HG03460 (cell line): ENCODE measurements around the gene CDK11B.

Experiments used
- ATAC-seq: cut with Tn5 transposase; IDR thresholded peaks from one replicate; pipeline ENCODE4 v1.9.1; 2021; ENCODE audit not compliant: unreplicated experiment

CDK11B gene

DNA sequence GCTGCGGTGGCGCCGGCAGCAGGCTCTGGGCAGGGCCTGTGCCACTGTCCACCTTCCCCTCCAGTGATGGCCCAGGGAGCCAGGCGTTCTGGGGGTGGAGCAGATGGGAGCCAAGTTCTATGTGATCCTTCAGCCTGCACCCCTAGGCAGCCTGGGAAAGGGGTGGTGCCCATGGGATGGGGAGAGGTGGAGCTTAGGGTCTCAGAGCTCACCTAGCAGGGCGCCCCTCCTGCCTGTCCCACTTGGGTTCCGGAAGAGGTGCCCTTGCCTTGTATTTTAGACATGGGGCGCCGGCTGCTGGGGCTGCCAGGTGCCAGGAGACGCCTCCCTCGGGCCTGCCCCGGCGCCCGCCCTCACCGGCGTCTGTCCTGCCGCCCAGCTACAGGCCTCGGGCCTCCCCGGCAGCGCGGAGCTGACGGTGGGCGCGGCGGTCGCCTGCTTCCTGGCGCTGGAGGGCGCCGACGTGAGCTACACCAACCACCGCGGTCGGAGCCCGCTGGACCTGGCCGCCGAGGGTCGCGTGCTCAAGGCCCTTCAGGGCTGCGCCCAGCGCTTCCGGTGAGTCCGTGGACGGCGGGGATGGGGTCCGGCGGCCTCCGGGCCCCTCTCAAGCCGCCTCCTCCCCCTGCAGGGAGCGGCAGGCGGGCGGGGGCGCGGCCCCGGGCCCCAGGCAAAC lies 29.9 kb downstream of the CDK11B start:
- no peak for ATAC-seq

DNA sequence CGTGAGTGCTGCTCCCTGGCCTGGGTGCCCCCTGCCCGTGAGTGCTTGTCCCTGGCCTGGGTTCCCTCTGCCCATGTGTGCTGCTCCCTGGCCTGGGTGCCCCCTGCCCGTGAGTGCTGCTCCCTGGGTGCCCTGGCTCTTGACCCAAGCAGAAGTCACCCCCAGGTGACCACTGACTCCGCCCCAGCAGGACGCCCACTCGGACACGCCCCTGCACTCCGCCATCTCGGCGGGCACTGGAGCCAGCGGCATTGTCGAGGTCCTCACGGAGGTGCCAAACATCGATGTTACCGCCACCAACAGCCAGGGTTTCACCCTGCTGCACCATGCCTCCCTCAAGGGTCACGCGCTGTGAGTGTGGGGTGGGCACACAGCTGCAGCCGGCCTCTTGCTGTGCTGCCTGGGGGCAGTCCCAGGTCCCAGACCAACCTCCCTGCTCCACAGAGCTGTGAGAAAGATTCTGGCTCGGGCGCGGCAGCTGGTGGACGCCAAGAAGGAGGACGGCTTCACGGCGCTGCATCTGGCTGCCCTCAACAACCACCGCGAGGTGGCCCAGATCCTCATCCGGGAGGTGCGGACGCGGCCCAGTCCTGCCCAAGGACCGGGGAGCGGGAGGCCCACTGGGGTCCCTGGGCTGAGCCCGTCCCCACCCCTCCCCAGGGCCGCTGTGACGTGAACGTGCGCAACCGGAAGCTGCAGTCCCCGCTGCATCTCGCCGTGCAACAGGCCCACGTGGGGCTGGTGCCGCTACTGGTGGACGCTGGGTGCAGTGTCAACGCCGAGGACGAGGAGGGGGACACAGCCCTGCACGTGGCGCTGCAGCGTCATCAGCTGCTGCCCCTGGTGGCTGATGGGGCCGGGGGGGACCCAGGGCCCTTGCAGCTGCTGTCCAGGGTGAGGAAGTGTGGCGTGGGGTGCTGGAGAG lies 30.7 kb downstream of the CDK11B start:
- ATAC-seq = no peak

DNA sequence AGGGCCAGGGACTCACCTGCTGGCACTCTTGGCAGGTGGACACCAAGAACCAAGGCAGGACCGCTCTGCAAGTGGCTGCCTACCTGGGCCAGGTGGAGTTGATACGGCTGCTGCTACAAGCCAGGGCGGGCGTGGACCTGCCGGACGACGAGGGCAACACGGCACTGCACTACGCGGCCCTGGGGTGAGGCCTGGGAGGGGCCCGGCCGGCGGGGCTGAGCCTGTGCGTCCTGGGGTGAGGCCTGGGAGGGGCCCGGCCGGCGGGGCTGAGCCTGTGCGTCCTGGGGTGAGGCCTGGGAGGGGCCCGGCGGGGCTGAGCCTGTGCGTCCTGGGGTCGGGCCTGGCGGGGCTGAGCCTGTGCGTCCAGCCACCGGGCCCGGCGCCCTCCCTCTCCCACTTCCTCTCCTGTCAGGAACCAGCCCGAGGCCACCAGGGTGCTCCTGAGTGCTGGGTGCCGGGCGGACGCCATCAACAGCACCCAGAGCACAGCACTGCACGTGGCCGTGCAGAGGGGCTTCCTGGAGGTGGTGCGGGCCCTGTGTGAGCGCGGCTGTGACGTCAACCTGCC lies 31.5 kb downstream of the CDK11B start:
- no peak for ATAC-seq

DNA sequence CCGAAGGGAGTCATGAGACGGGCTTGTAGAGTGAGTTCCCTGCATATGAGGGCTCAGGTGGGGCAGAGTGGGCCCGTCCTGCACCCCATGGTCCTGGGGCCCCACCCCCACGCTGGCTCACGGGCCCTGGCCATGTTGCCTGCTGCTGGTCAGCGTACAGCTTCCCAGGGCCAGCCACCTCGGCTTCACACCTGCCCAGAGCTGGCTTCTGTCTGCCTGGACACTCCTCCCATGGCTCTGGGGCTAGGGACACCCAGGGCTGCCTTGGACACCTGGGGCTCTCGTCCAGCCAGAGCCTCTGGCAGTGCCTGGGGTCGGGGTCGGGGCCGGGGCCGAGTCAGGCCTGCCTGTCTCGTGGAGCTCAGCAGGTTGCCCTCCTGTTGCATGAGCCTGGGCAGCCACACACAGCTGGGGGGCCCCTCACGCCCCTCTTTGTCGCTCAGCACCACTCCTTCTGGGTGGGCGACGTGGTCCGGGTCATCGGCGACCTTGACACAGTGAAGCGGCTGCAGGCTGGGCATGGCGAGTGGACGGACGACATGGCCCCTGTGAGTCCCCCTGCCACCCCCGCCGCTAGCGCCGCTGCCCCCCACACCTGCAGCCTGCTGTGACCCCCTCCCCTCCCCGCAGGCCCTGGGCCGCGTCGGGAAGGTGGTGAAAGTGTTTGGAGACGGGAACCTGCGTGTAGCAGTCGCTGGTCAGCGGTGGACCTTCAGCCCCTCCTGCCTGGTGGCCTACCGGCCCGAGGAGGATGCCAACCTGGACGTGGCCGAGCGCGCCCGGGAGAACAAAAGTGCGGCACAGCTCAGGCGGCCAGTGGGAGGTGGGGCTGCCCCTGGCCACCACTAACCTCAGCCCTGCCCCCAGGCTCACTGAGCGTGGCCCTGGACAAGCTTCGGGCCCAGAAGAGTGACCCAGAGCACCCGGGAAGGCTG lies 32.3 kb downstream of the CDK11B start:
- ATAC-seq = no peak

DNA sequence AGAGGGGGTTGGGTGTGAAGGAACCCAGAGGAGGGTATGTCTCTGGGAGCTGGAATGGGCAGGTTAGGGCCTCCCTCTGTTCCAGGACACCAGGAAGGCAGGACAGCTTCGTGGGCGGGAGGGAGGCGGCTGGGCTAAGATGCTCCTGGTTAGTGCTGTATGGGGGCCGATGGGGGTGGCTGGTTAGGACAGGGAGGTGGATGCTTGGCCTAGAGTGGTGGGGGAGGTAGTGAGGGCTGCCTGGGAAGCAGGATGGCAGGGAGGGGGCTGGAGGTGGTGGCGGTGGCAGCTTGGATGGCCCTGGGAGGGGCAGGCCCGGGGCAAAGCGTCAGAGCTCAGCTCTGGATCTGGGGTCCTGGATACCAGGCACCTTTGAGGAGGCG lies 33.0 kb downstream of the CDK11B start:
- no peak for ATAC-seq

DNA sequence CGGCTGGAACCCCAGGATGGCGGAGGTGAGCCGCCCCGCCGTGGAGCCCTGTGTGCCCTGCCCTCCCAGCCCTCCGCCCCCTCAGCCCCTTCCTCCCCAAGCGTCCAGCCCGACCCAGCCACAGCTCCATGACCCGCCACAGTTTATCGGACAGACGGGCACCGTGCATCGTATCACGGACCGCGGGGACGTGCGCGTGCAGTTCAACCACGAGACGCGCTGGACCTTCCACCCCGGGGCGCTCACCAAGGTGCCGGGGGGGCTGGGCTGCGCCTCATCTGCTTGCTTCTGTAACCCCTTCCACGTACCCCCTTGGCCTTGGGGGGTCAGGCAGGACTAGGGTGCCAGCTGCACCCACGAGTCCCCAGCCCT lies 33.4 kb downstream of the CDK11B start:
- no peak for ATAC-seq

DNA sequence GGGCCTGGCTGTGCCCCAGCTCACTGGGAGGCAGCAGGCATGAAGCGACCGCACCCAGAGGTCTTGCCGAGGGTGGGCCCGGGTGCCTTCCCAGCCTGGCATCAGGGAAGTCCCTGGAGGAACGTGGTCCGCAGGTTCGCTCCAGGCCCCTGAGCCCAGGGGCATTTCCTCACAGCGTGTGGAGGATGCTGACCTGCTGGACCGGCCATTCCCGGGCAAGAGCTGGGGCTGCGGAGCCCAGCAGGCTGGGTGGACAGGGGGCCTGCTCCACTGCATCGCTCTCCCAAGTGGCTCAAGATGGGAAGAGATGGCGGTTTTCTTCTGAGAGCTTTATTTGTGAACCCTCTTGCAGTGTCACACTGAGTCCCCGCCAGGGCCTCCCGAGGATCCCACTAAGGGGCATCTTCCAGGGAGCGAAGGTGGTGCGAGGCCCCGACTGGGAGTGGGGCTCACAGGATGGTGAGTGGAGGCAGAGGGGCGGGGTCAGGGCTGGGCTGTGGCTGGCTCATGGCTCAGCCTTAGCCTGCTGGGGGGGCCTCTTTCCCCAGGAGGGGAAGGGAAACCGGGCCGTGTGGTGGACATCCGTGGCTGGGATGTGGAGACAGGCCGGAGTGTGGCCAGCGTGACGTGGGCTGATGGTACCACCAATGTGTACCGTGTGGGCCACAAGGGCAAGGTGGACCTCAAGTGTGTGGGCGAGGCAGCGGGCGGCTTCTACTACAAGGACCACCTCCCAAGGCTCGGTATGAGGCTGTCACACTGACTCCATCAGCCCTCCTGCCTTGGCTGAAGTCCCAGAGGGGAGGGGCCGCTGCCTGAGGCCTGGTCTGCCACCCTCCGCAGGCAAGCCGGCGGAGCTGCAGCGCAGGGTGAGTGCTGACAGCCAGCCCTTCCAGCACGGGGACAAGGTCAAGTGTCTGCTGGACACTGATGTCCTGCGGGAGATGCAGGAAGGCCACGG lies 34.1 kb downstream of the CDK11B start:
- no peak for ATAC-seq

DNA sequence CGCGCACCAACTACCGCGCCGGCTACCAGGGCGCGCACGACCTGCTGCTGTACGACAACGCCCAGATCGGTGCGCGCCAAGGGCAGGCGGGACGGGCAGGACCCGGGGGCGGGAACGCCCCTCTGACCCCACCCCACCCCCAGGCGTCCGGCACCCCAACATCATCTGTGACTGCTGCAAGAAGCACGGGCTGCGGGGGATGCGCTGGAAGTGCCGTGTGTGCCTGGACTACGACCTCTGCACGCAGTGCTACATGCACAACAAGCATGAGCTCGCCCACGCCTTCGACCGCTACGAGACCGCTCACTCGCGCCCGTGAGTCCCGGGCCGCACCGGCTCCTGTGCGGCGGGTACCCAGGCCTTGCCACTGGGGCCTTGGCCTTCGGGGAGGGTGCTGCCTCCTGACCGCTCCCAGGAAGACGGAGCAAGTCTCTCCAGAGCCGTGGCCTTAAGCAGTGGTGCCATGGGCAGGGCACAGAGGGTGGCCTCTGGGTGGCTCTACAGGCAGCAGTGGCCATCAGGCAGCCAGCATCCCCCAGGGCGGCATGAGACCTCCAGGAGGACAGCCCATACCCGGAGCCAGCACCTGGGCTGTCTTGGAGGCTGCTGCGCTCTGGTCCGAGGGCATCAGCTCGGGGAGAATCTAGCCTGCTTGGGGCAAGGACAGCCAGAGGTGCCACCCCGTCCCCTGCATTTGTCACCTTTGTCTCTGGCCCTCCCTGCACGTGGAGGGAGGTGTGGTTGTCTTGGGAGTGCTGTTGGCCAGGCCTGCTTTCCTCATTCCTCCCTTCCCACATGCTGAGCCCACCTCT lies 35.0 kb downstream of the CDK11B start:
- ATAC-seq = no peak

DNA sequence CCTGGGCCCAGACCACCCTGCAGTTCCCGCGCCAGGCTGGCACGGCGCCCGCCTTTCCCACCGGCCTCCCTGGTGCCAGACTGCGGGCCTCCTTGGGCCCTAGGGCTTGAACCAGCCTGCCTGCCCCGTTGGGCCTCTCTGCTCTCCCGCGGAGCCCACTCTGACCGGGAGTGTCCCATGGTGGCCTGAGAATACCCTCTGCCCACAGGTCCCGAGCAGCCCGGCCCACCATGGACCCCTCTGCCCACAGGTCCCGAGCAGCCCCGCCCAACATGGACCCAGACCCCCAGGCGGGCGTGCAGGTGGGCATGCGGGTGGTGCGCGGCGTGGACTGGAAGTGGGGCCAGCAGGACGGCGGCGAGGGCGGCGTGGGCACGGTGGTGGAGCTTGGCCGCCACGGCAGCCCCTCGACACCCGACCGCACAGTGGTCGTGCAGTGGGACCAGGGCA lies 35.6 kb downstream of the CDK11B start:
- no peak for ATAC-seq

DNA sequence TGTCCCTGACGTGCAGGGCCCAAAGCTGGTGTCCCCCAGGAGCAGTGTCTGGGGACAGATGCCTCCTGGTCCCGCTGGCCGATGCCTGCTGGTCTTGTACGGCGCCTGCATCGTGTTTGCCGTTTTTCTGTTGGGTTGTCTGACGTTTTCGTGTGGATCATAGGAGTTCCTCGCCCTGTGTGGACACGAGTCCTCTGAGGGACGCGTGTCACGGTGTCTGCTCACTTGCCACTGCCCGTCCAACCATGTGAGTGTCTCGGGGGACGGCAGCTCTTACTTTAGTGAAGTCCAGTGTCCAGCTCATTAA lies 36.1 kb downstream of the CDK11B start:
- no peak for ATAC-seq

DNA sequence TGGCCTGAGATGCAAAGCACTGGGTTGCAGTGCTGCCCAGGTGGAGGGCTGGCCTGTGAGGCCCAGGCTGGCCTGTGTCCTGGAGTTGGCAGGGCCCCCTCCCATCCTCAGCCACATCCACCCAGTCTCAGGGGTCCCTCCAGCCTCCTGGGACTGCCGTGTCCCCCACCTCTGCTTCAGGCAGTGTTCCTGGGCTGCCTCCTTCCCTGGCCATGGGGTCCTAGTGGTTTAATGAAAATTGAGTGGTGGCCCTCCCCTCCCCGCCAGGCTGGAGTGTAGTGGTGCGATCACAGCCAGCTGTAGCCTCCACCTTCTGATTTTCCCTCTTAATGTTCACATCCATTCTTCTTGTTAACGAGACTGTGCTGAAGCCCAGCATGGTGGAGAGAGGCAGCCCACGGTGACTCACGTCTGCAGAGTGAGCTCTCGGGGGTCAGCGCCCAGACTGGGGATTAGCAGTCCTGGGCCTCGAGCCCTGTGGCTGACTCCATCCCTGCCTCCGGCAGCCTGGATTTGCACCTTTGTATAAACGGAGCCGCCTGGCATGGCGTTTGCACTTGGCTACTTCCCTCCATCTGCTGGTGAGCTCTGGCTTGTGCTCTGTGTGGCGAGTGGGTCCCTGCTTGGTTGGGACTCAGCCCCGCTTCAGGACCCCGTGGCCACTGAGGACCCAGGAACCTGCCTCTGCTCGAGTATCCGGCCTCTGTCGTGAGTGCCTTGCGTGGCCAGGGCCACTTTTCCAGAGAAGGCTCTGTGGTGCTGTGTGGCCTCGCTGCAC lies 36.6 kb downstream of the CDK11B start:
- no peak for ATAC-seq

DNA sequence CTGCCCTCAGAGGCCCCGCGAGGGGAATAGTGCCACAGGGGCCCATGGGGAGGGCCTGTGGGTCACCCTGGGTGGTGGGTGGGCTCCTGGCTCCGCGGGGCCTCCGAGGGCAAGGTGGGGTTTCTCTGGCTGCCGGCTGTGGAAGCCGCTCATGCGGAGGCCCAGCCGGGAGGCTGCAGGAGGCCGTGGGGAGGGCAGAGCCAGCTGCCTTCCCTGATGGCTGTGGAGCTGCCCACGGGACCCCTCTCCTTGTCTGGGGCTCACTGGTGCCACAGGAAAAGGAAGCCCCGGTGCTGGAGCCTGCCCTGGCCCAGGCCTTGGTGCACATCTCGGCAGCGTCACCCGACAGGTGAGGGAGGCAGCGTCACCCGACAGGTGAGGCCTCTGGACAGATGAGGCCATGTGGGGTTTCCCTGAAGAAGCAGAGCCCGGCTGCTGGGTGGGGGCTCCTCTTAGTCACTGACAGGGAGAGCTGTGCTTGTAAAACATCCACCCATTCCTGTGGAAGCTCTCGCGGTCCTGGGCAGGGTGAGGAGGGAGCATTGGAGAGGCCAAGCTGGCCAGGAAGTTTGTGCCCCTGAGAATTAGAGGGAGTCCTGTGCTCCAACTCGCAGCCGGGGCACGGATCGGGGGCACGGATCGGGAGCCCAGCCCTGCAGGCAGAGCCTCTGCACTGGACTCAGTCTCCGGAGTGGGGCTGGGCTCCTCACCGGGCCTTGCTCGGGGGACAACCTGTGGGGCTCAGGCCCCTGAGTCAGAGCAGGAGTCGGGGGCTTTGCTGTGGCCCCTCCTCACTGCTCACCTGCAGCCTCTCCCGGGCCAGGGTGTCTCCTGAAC lies 37.4 kb downstream of the CDK11B start:
- no peak for ATAC-seq

DNA sequence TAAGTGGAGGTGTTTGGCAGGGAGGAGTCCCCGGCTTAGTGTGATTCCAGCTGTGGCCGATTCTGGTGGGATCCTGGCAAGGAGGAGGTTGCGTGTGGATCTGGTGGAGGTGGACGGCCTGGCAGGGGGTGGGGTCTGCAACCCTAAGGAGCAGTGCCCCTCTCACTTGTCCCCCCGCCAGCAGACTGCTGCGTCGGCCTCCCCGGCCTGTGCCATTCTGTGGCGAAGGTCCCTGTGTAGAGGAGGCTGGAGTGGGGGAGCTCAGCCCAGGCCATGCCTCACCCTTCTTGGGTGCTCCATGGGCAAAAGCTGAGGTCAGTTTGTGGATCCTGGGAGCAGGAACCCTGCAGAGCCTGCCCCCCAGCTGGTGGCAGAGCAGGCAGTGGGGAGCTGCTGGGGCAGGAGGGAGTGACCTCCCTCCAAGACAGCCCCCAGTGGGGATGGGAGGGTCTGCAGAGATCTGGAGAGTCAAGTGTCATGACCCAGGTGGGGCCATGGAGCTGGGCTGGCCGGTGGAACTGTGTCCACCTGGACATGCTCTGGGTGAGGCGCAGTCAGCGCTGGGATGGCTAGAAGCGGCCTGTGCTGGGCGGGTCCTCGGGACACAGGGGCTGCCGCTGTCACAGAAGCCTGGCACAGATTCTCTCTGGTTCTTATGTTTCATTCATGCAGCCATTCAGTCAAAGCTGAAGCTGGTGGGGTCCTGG lies 38.2 kb downstream of the CDK11B start:
- ATAC-seq = no peak

DNA sequence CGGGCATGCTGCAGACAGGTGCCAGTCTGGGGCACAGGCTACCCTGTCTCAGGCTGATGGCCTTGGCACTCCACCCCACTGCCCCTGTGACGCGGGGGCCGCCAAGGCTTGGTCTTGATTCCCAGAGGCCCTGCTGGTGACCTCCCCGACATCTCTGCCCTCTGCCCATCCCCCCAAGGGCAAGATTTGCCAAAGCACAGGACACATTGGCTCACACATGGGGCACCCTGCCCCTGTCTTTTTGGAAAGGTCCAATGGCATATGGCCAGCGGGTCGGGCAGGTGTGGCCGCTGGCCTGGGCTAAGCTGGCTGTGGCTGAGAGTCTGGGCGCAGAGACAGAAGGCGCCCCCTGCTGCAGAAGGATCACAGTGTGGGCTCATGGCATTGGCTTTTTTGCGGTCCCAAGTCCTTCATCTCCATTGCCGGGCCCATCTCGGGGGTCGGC lies 38.9 kb downstream of the CDK11B start:
- no peak for ATAC-seq

DNA sequence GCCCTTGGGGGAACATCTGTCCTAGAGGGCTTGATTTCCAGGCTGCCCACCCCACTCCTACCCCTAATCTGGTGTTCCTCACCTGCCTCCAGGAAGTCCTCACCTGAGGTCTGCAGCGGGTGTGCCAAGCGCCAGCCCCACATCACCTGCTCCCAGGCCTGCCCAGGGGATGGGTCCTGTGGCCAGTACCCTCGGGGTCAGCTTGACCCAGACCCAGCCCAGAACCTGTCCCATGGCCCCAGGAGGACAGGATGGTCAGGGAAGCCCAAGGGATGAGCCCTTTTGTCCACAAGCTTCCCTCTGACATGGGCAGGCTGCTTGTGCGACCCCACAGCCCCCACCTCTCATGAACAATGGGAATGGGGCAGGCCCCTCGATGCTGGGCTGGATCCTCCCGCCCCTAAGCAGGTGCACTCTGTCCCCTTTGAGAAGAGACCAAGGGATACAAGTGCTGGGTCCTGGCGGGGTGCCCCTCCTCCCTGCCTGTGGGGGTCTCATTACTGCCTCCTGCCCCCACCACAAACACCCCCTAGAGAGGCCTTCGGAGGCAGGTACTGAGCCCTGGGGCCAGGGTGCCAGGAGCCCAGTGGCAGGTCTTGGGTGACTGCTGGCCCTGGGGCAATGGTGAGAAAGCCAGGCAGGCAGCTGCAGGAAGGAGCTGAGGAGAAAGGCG lies 40.3 kb downstream of the CDK11B start:
- ATAC-seq = no peak

DNA sequence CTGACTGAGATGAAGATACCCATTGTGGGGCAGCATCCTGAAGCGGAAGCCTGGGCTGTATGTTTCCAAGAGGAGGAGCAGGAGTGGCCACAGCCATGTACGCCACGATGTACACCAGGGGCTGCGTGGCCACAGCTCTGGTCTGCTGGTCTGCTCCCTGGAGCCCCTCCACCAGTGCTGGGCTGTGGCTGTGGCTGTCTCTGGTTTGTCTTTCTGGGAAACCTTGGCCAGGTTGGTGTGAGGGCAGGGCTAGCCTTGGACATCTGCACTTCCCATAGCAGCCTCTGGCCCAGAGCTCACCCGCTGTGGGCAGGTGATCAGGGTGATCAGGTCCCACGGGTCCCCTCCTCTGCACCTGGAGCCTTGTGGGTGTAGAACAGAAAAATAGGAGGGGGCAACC lies 40.9 kb downstream of the CDK11B start:
- no peak for ATAC-seq
